Measurements from ENCODE around the gene SENP7.

DNA sequence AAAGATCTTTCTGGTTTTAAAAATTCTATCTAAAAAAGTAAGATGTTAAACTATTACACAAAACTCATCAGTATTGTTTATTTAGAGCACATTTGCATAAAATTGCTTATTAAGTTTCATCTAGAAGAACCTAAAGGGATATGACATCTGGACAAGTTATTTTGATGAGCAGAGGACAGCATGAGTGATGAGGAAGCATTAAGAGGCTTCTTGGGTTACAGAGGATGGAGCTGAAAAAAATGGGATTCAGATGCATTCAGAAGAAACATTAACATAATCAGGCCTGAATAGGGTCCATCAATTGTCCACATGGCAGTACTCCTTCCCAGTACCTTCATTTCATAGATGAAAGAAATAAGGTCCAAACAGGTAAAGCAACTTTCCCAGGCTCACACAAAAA, 234.3 kb downstream of the SENP7 start:
- TF ChIP-seq, protein P1, sequence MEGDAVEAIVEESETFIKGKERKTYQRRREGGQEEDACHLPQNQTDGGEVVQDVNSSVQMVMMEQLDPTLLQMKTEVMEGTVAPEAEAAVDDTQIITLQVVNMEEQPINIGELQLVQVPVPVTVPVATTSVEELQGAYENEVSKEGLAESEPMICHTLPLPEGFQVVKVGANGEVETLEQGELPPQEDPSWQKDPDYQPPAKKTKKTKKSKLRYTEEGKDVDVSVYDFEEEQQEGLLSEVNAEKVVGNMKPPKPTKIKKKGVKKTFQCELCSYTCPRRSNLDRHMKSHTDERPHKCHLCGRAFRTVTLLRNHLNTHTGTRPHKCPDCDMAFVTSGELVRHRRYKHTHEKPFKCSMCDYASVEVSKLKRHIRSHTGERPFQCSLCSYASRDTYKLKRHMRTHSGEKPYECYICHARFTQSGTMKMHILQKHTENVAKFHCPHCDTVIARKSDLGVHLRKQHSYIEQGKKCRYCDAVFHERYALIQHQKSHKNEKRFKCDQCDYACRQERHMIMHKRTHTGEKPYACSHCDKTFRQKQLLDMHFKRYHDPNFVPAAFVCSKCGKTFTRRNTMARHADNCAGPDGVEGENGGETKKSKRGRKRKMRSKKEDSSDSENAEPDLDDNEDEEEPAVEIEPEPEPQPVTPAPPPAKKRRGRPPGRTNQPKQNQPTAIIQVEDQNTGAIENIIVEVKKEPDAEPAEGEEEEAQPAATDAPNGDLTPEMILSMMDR (conservative IDR thresholded peaks at IDR 0.05; ENCODE audit: low read length), result no peak
- TF ChIP-seq EZH2phosphoT487 (IDR thresholded peaks at IDR 0.05; ENCODE audit: borderline replicate concordance, low read depth, low read length), result no peak
